ENCODE results near the gene PMAIP1. TPM values are rescaled to one million over a fixed set of nuclear protein-coding genes. Genes with fewer than 3 reads are reported as not detected.

PMAIP1 gene
- 11.6 to 14.9 TPM (median 12.5 TPM) in 5 replicates for total RNA-seq (2022; extraction: Qiagen RNA extraction; ENCODE audit: low read depth)

DNA sequence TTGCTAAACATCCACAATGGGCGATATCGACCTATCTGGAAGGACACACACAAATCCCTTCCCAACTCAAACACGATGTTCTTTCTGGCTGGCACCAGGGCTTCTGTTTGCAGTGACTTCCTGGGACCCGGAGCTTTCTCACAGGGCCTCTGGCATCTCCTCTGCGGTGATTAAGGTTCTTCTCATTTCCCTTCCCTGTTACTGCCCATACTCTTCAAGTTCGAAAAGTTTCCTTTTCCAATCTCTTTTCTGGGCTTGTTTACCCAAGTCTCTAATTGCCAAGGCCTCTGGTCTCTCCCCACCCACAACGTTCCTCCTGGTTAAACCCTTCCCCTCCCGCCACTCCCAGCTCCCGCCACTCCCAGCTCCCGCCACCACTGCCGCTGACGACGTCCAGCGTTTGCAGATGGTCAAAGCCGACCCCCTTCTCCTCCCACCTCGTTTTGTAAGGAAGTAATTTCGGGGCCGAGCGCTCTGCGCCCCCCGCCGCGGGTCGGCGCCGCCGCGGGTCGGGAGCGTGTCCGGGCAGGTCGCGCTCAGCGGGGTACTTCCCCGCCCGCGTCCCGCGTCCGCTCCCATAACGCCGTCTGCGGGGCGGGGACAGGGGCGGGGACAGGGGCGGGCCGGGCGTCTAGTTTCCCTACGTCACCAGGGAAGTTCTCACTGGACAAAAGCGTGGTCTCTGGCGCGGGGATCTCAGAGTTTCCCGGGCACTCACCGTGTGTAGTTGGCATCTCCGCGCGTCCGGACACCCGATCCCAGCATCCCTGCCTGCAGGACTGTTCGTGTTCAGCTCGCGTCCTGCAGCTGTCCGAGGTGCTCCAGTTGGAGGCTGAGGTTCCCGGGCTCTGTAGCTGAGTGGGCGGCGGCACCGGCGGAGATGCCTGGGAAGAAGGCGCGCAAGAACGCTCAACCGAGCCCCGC lies at the start of gene PMAIP1:
TSS of gene PMAIP1 (plus strand) at position 699 of the 924 bp plus-strand sequence. CDS start at position 881, 182 bp downstream.

Other genes with a start within 250 kb of the PMAIP1 start
- gene CCBE1, start 202.6 kb upstream of the PMAIP1 start, total RNA-seq (2022; extraction: Qiagen RNA extraction; ENCODE audit: low read depth) = 6.9 to 14.3 TPM (median 8.6 TPM) in 5 replicates